HCT116 (cell line): ENCODE measurements around the gene MUC5B.
A peak's percentile ranks its signal among the peaks of the same experiment; 100 is the strongest.

Experiments
- CTCF ChIP-seq, 3 experiments: fragments of 200-600 bp in 1 of 3; sonication (generic) in 1 of 3; IDR thresholded peaks in 2 of 3; conservative IDR thresholded peaks in 1 of 3; 2 replicates each; pipeline ENCODE4 v1.5.1; 2012 to 2017; ENCODE audit warnings: low read depth in 2 of 3, low read length in 2 of 3, antibody characterized with exemption in 1 of 3, borderline replicate concordance in 1 of 3, control low read depth in 1 of 3, mild to moderate bottlenecking in 1 of 3, mixed read lengths in 1 of 3, mixed run types in 1 of 3, moderate library complexity in 1 of 3; ENCODE audit not compliant: insufficient read depth in 1 of 3
- POLR2AphosphoS5 ChIP-seq: IDR thresholded peaks from 2 replicates; pipeline ENCODE4 v1.6.1; 2011; ENCODE audit warnings: mild to moderate bottlenecking, low read depth, low read length, moderate library complexity

DNA sequence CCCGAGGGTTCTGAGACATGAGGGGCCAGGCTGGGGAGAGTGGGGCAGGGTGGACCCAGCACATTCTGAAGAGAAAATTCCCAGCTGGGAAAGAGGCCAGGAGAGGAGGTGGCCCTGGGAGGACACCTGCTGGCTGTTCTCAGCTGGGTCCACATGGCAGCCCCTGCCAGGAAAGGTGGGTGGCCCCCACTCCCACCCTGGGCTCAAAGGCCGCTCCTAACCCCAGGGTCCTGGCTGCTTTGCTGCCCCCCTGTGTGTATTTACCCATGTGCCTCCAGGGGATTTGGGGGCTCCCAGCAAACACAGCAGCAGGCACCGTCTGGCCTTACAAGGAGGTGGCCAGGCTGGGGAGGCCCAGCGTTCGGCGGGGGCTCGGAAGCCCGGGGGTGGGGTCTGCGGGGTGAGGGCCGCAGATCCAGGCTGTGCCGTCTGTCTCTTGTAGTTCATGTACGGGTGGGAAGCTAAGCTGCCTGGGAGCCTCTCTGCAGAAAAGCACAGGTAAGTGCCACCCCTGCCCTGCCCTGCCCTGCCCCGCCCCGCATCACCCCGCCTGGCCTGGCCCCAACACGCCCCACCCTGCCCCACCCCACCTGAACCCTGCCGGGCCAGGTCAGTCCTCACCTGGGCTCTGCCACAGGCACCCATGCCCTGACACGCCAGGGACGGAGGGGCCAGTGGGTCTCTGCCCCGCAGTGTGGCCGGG lies 10.6 kb downstream of the MUC5B start:
- TF ChIP-seq POLR2AphosphoS5 (no peak), CTCF (IDR thresholded peaks at IDR 0.05 in 2 of 3, conservative IDR thresholded peaks at IDR 0.05 in 1 of 3; ENCODE audit: borderline replicate concordance in 1 of 3, insufficient read depth in 1 of 3, low read depth in 2 of 3, low read length in 2 of 3) (peak; percentile 6 to 27 (median 14); a peak in 1 of 6 replicates)
